ENCODE measurements around the gene MAK. TPM values are rescaled to one million over a fixed set of nuclear protein-coding genes. Genes with fewer than 3 reads are reported as not detected.
"Not testable (repeated sequence)": the region's sequence is repeated elsewhere in the genome, so short reads cannot be mapped to it uniquely, and the experiment has no call there.

Gene MAK
- total RNA-seq, 5 donors from 2014 or later (not counting 1 experiment from before 2014, with no cell fraction given), result 0.19 to 0.26 (median 0.23) TPM; not detected in 2

DNA sequence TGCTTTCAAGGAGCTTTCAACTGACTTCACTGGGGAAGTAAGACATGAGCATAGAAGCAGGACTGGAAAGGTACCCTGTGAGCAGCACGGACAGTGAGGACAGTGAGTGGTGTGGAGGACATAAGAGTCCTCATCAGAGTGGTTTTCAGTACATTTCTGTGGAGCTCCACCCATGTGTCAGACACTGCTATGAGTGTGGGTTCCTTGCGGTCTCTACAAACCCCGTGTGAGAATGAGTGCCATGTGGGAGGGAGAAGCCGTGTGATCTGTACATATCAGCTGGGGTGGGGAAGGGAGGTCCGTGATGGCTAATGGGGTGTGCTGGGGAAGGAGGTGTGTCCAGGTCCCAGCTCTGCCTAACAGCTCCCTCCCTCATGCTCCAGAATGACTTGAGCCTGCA, 86.6 kb downstream of the MAK start:
- not testable (repeated sequence) for H3K4me3 Mint-ChIP-seq
- peak in 7 of 35 experiments; percentile 6 to 50 (median 24) for DNase-seq

DNA sequence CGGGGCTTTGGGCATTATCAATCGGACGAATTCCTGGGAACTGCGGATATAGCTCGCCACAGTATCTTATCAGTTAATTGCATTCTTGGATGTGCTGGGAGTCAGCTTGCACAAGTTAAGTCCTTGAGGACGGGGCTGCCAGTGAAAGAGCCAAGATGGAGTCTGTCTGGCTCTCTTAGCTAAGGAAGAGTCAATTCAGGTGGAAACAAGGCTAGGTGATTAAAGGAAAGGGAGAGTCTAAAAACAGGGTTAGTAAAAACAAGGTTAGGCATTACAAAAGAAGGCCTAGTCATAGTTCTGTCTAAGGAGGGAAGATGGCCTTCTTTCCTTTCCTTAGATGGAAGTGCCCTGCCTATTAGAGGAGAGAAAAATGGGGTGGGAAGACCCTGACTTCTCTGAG, 87.8 kb downstream of the MAK start:
- Mint-ChIP-seq H3K4me1 (peaks cover 71 to 89% (median 81%) of the 10 kb centered on the region in 3 donors), H3K36me3 (peaks cover 42% of the 10 kb centered on the region), H3K4me3 (peak overlapping the region in 1 of 3 donors; percentile 96)
- 94% methylated on average over 2 of the region's 6 CpGs for WGBS (ENCODE audit: insufficient coverage)
- H3K9me3 ChIP-seq; CTCF ChIA-PET; H3K9me3 Mint-ChIP-seq; DNase-seq; H3K4me3 ChIP-seq (ENCODE audit: control insufficient read depth in 1 of 2, extremely low read depth in 1 of 2, low read length in 1 of 2); H3K27ac ChIP-seq (ENCODE audit: low read length); ATAC-seq (replicated peaks in 1 of 4); POLR2A ChIA-PET; H3K27me3 ChIP-seq (replicated peaks in 1 of 2; ENCODE audit: control insufficient read depth in 2 of 2, extremely low read depth in 1 of 2, insufficient read depth in 2 of 2, low read length in 1 of 2); H3K27ac Mint-ChIP-seq; H3K27me3 Mint-ChIP-seq: not testable (repeated sequence)
- peaks cover 4 to 42% of the 10 kb centered on the region in 2 donors for H3K36me3 ChIP-seq (ENCODE audit: control insufficient read depth in 2 of 2, extremely low read depth in 1 of 2, insufficient read depth in 1 of 2, low read length in 1 of 2)
- peaks cover 14 to 51% of the 10 kb centered on the region in 2 experiments for H3K4me1 ChIP-seq (ENCODE audit: control insufficient read depth in 1 of 2, extremely low read depth in 1 of 2, insufficient read depth in 2 of 2, low read length in 2 of 2)

More for the DNA sequence above, 86.6 kb downstream of the MAK start:
- H3K27me3 Mint-ChIP-seq; H3K27ac ChIP-seq (ENCODE audit: low read length); H3K9me3 Mint-ChIP-seq; H3K4me3 ChIP-seq (ENCODE audit: control insufficient read depth in 1 of 2, extremely low read depth in 1 of 2, low read length in 1 of 2); H3K27me3 ChIP-seq (replicated peaks in 1 of 2; ENCODE audit: control insufficient read depth in 2 of 2, extremely low read depth in 1 of 2, insufficient read depth in 2 of 2, low read length in 1 of 2); ATAC-seq (replicated peaks in 1 of 4); POLR2A ChIA-PET; H3K27ac Mint-ChIP-seq; H3K9me3 ChIP-seq: not testable (repeated sequence)
- CTCF ChIA-PET, result interaction anchor here in 1 of 2 donors (0.6 kb wide), 1 partner anchor 73 kb away, joined by 3 read pairs; no protein-coding TSS in a partner anchor
- Mint-ChIP-seq H3K36me3 (peaks cover 52% of the 10 kb centered on the region), H3K4me1 (peaks cover 63 to 86% (median 74%) of the 10 kb centered on the region in 3 donors)
- peaks cover 4 to 52% of the 10 kb centered on the region in 2 donors for H3K36me3 ChIP-seq (ENCODE audit: control insufficient read depth in 2 of 2, extremely low read depth in 1 of 2, insufficient read depth in 1 of 2, low read length in 1 of 2)
- peaks cover 12 to 47% of the 10 kb centered on the region in 2 experiments for H3K4me1 ChIP-seq (ENCODE audit: control insufficient read depth in 1 of 2, extremely low read depth in 1 of 2, insufficient read depth in 2 of 2, low read length in 2 of 2)
- WGBS (ENCODE audit: insufficient coverage), result 92% methylated on average over 1 of the region's 5 CpGs

DNA sequence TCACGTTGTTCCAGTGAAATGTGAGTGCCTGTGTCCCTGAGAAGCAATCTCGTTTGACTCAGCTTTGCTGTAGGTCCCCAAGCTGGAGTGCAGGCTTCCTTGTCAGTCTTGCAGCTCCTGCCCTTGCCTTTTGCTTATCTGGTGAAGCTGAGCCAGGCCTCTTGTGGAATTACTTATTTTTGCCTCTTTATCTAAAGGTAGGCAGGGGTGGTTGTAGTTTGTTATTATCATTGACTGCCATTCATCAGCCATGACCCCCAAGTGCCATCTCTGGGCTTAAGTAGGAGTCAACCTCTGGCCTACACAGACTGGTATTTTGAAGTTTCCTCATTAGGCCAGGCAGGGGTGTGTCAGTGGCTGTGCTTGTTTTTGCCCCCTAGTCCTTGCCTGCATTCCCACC, 88.6 kb downstream of the MAK start:
- peaks cover 14 to 51% of the 10 kb centered on the region in 2 experiments for H3K4me1 ChIP-seq (ENCODE audit: control insufficient read depth in 1 of 2, extremely low read depth in 1 of 2, insufficient read depth in 2 of 2, low read length in 2 of 2)
- H3K4me3 Mint-ChIP-seq, result peak overlapping the region; percentile 8 to 96 (median 57)
- H3K36me3 ChIP-seq (ENCODE audit: control insufficient read depth in 2 of 2, extremely low read depth in 1 of 2, insufficient read depth in 1 of 2, low read length in 1 of 2), result peaks cover 4 to 34% of the 10 kb centered on the region in 2 donors
- WGBS (ENCODE audit: insufficient coverage), result 89% methylated on average over 2 of the region's 2 CpGs
- no peak overlapping the region for H3K4me3 ChIP-seq (ENCODE audit: control insufficient read depth in 1 of 2, extremely low read depth in 1 of 2, low read length in 1 of 2)
- DNase-seq (no peak), ATAC-seq (replicated peaks in 1 of 4) (no peak)
- H3K27me3 ChIP-seq (replicated peaks in 1 of 2; ENCODE audit: control insufficient read depth in 2 of 2, extremely low read depth in 1 of 2, insufficient read depth in 2 of 2, low read length in 1 of 2), result no peaks in the 10 kb centered on the region
- peaks cover 62 to 82% (median 81%) of the 10 kb centered on the region in 3 donors for H3K4me1 Mint-ChIP-seq
- no peaks in the 10 kb centered on the region for H3K27me3 Mint-ChIP-seq
- POLR2A ChIA-PET, result no interaction called here
- peak overlapping the region in 1 of 2 donors; percentile 21 for H3K27ac Mint-ChIP-seq
- no peak overlapping the region for H3K27ac ChIP-seq (ENCODE audit: low read length)
- H3K36me3 Mint-ChIP-seq, result peaks cover 33% of the 10 kb centered on the region
- no peaks in the 10 kb centered on the region for H3K9me3 ChIP-seq
- CTCF ChIA-PET, result no interaction called here
- no peaks in the 10 kb centered on the region for H3K9me3 Mint-ChIP-seq

DNA sequence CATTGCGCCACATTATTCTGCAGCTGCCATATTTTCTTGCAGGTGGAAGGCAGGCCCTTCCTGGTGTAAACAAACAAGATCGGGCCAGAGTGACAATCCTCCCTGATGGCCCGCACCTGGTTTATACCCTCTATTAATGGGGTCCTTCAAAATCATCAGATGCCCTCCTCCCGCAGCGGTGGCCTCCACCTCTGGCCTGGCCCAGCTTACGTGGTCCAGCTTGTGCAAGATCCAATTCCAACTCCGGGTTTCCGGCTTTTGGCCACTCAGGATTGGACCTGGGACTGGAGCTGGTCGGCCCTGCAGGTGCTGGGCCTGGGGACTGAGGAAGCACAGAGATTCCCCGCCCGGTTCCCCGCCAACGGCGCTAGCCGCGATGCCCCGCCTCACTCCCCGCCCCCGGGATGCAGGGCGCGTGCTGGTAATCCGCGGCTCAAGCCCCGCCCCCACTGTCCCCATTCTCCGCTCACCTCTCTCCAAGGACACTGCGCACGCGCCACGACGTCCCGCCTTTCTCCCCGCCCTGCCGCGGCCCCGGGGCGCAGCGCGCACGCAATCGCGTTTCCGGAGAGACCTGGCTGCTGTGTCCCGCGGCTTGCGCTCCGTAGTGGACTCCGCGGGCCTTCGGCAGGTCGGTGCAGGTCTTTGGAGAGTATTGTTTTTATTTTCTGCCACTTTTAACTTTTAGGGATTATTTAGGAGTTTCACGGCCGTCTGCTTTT, 90.9 kb downstream of the MAK start, which contains the start of gene TMEM14B:
TSS of gene TMEM14B (plus strand) at position 555 of the 722 bp plus-strand sequence. CDS start 1,441 bp downstream, outside the sequence.
- peaks cover 14 to 46% of the 10 kb centered on the region in 2 experiments for H3K4me1 ChIP-seq (ENCODE audit: control insufficient read depth in 1 of 2, extremely low read depth in 1 of 2, insufficient read depth in 2 of 2, low read length in 2 of 2)
- WGBS (ENCODE audit: insufficient coverage), result 2% methylated on average over 35 of the region's 52 CpGs
- H3K4me1 Mint-ChIP-seq, result peaks cover 46 to 66% (median 64%) of the 10 kb centered on the region in 3 donors
- H3K27ac Mint-ChIP-seq, result peak within 1 kb of the TSS; percentile 95 to 96
- H3K36me3 ChIP-seq (ENCODE audit: control insufficient read depth in 2 of 2, extremely low read depth in 1 of 2, insufficient read depth in 1 of 2, low read length in 1 of 2), result peaks cover under 1 to 13% of the 10 kb centered on the region in 2 donors
- POLR2A ChIA-PET, result interaction anchor here (0.7 to 0.9 kb wide), 3 partner anchors 14 to 90 kb away, joined by 3 to 6 read pairs (median 3); partner anchors contain the start of genes C6orf52 (in 1 of the 2) and PAK1IP1 (in 1 of the 2)
- H3K27me3 Mint-ChIP-seq, result no peaks in the 10 kb centered on the region
- H3K9me3 Mint-ChIP-seq, result no peaks in the 10 kb centered on the region
- peak within 1 kb of the TSS; percentile 82 to 92 for H3K4me3 ChIP-seq (ENCODE audit: control insufficient read depth in 1 of 2, extremely low read depth in 1 of 2, low read length in 1 of 2)
- peak within 1 kb of the TSS; percentile 65 for H3K27ac ChIP-seq (ENCODE audit: low read length)
- H3K36me3 Mint-ChIP-seq, result peaks cover 15% of the 10 kb centered on the region
- DNase-seq (peak; percentile 97 to 100 (median 99)), ATAC-seq (replicated peaks in 1 of 4) (peak; percentile 96 to 98 (median 96))
- CTCF ChIA-PET, result interaction anchor here (0.6 to 2.2 kb wide), 6 partner anchors 13 to 1544 kb away, joined by 3 to 8 read pairs (median 4); partner anchors contain the start of genes C6orf52 (in 1 of the 2) and PAK1IP1 (in 1 of the 2)
- no peaks in the 10 kb centered on the region for H3K27me3 ChIP-seq (replicated peaks in 1 of 2; ENCODE audit: control insufficient read depth in 2 of 2, extremely low read depth in 1 of 2, insufficient read depth in 2 of 2, low read length in 1 of 2)
- H3K9me3 ChIP-seq, result no peaks in the 10 kb centered on the region
- peak within 1 kb of the TSS; percentile 95 to 96 (median 96) for H3K4me3 Mint-ChIP-seq

DNA sequence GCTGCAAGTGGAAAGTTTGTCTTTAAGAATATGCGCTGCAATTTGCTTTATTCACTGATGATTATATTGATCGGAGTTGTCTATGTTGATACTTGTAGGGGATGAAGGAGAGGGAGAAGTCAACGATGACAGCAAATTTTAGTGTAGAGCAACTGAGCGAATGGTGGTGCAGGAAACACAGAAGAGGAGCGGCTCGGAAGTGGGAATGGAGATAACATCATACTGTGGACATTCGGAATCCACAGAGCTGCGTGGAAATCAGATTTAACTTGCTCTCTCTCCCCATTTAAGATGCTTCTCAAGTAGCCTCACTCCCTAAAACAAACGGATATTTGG, 91.5 kb downstream of the MAK start:
- H3K4me1 ChIP-seq (ENCODE audit: control insufficient read depth in 1 of 2, extremely low read depth in 1 of 2, insufficient read depth in 2 of 2, low read length in 2 of 2), result peaks cover 14 to 42% of the 10 kb centered on the region in 2 experiments
- no peaks in the 10 kb centered on the region for H3K9me3 ChIP-seq
- Mint-ChIP-seq H3K27me3 (no peaks in the 10 kb centered on the region), H3K27ac (peak overlapping the region; percentile 95 to 96), H3K9me3 (no peaks in the 10 kb centered on the region), H3K4me1 (peaks cover 43 to 63% (median 59%) of the 10 kb centered on the region in 3 donors), H3K36me3 (peaks cover 15% of the 10 kb centered on the region), H3K4me3 (peak overlapping the region; percentile 95 to 96 (median 96))
- H3K27me3 ChIP-seq (replicated peaks in 1 of 2; ENCODE audit: control insufficient read depth in 2 of 2, extremely low read depth in 1 of 2, insufficient read depth in 2 of 2, low read length in 1 of 2), result no peaks in the 10 kb centered on the region
- H3K4me3 ChIP-seq (ENCODE audit: control insufficient read depth in 1 of 2, extremely low read depth in 1 of 2, low read length in 1 of 2), result peak overlapping the region; percentile 82 to 92
- no peak for DNase-seq
- ATAC-seq (replicated peaks in 1 of 4), result no peak
- ChIA-PET POLR2A (interaction anchor here (0.6 to 0.9 kb wide), 4 partner anchors 14 to 90 kb away, joined by 3 to 6 read pairs (median 4); partner anchors contain the start of genes C6orf52 (in 1 of the 2) and PAK1IP1 (in 1 of the 2)), CTCF (interaction anchor here (0.9 to 2.2 kb wide), 4 partner anchors 13 to 350 kb away, joined by 3 to 8 read pairs (median 3); no protein-coding TSS in a partner anchor)
- WGBS (ENCODE audit: insufficient coverage), result 54% methylated on average over 4 of the region's 9 CpGs
- peak overlapping the region; percentile 42 for H3K27ac ChIP-seq (ENCODE audit: low read length)
- peaks cover 0 to 13% of the 10 kb centered on the region in 2 donors for H3K36me3 ChIP-seq (ENCODE audit: control insufficient read depth in 2 of 2, extremely low read depth in 1 of 2, insufficient read depth in 1 of 2, low read length in 1 of 2)

DNA sequence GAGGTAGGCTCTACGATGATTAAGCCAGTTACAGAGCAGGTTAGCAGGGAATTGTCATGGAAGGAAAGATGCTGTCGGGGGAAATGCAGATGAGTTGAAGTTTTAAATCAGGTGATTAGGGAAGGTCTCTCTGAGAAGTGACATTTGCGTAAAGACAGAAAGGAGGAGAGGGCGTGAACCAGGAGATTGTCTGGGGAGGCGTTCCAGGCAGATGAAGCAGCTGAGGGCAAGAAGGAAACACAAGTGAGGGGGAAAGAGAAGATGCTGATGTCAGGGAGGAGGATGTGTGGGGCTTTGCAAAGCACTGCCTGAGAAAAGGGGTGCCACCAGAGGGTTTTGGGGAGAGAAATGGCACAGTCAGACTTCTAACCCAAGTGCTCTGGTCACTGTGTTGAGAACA, 93.2 kb downstream of the MAK start:
- Mint-ChIP-seq H3K36me3 (peaks cover 4% of the 10 kb centered on the region), H3K27me3 (no peaks in the 10 kb centered on the region), H3K4me3 (peak overlapping the region in 1 of 3 donors; percentile 3), H3K4me1 (peaks cover 27 to 45% (median 41%) of the 10 kb centered on the region in 3 donors), H3K27ac (peak overlapping the region in 1 of 2 donors; percentile 1), H3K9me3 (no peaks in the 10 kb centered on the region)
- CTCF ChIA-PET, result no interaction called here
- Histone ChIP-seq H3K9me3 (no peaks in the 10 kb centered on the region), H3K36me3 (ENCODE audit: control insufficient read depth in 2 of 2, extremely low read depth in 1 of 2, insufficient read depth in 1 of 2, low read length in 1 of 2) (peaks cover 0 to 5% of the 10 kb centered on the region in 2 donors), H3K27ac (ENCODE audit: low read length) (no peak overlapping the region), H3K4me3 (ENCODE audit: control insufficient read depth in 1 of 2, extremely low read depth in 1 of 2, low read length in 1 of 2) (no peak overlapping the region), H3K4me1 (ENCODE audit: control insufficient read depth in 1 of 2, extremely low read depth in 1 of 2, insufficient read depth in 2 of 2, low read length in 2 of 2) (peaks cover 14 to 31% of the 10 kb centered on the region in 2 experiments), H3K27me3 (replicated peaks in 1 of 2; ENCODE audit: control insufficient read depth in 2 of 2, extremely low read depth in 1 of 2, insufficient read depth in 2 of 2, low read length in 1 of 2) (no peaks in the 10 kb centered on the region)
- ATAC-seq (replicated peaks in 1 of 4), result no peak
- WGBS (ENCODE audit: insufficient coverage), result 99% methylated on average over 4 of the region's 5 CpGs
- no peak for DNase-seq
- POLR2A ChIA-PET, result no interaction called here
